Nephron progenitor cell (in vitro differentiated cells): ENCODE measurements around the gene SLC6A20.
"Not testable (repeated sequence)": the region's sequence is repeated elsewhere in the genome, so short reads cannot be mapped to it uniquely, and the experiment has no call there.

Source experiments
- DNase-seq: peaks from one replicate; pipeline ENCODE4 v3.0.0; 2021
- H3K27ac Mint-ChIP-seq: 2 replicates; pipeline ENCODE4 v1.8.0; 2021; ENCODE audit warnings: mild to moderate bottlenecking, moderate library complexity, mixed read lengths
- H3K27me3 Mint-ChIP-seq: 2 replicates; pipeline ENCODE4 v1.8.0; 2021; ENCODE audit warnings: mild to moderate bottlenecking, low read depth, mixed read lengths; ENCODE audit not compliant: poor library complexity
- H3K36me3 Mint-ChIP-seq: 2 replicates; pipeline ENCODE4 v1.8.0; 2021; ENCODE audit warnings: low read depth, mixed read lengths
- H3K4me1 Mint-ChIP-seq: 2 replicates; pipeline ENCODE4 v1.8.0; 2021; ENCODE audit warnings: mixed read lengths
- H3K4me3 Mint-ChIP-seq: 2 replicates; pipeline ENCODE4 v1.8.0; 2021; ENCODE audit warnings: mild to moderate bottlenecking, moderate library complexity, mixed read lengths
- H3K9me3 Mint-ChIP-seq: 2 replicates; pipeline ENCODE4 v1.8.0; 2021; ENCODE audit warnings: mild to moderate bottlenecking, moderate library complexity, mixed read lengths
- CTCF ChIP-seq: fragments of 200-600 bp; sonication (generic); IDR thresholded peaks from 2 replicates; pipeline ENCODE4 v1.5.0; 2021; ENCODE audit warnings: antibody characterized with exemption

Gene SLC6A20

DNA sequence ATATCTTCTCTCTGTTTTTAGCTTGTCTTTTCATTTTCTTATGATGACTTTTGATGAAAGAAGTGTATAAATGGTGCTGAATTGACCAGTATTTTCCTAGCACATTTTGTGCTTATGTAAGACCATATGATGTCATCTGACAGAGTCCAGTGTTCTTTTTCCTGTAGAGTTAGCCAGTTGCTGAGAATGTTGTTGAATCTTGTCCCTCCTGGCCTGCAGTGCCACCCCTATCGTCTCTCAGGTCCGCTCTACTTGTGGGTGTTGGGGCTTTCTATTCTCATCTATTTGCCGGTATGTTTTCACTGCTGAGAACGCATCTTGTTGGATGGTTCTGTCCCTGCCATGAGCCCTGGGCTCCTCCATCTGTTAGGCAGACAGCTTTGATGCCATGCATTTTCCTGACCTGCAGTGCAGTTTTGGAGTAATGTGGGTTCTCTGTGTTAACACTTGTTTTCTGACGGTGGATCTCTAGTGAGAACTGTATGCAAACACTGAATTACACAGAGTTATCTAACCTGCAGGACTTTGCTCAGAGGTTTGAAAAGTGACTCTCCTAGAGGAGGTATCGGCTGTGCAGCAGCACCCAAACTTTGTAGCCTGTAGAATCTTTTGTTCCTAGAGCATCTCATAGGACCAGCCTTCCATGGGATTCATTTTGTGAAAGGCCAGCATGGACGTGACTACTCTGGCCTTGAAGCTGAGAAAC lies 44.6 kb downstream of the SLC6A20 start:
- H3K4me3 Mint-ChIP-seq: no peak overlapping the region
- peaks cover 6% of the 10 kb centered on the region for H3K36me3 Mint-ChIP-seq
- H3K27me3 Mint-ChIP-seq: no peaks in the 10 kb centered on the region
- no peak for TF ChIP-seq CTCF
- H3K9me3 Mint-ChIP-seq: no peaks in the 10 kb centered on the region
- no peak for DNase-seq
- no peak overlapping the region for H3K27ac Mint-ChIP-seq
- H3K4me1 Mint-ChIP-seq: peaks cover 8% of the 10 kb centered on the region

DNA sequence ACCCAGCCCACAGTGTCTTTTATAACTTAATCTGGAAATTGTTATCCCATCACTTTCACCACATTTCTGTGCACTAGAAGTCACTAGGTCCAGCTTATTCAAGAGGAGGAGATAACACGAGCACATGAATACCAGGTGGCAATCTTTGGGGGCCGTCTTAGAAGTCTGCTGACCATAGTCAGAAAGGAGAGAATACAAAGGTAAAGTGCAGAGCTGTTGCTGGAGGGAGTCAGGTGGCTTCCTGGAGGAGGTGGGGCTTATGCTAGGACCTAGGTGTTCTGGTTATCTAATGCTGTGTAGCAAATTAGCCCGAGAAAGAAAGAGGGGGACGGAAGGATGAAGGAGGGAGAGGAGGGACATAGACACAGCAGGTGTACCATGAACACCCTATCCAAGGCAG lies 46.5 kb downstream of the SLC6A20 start:
- no peak for TF ChIP-seq CTCF
- Mint-ChIP-seq H3K36me3 (peaks cover 6% of the 10 kb centered on the region), H3K27ac (no peak overlapping the region), H3K4me1 (peaks cover 8% of the 10 kb centered on the region), H3K9me3 (no peaks in the 10 kb centered on the region), H3K4me3 (no peak overlapping the region), H3K27me3 (no peaks in the 10 kb centered on the region)
- DNase-seq: no peak

- H3K4me1 Mint-ChIP-seq, H3K27me3 Mint-ChIP-seq, DNase-seq, H3K9me3 Mint-ChIP-seq, H3K27ac Mint-ChIP-seq, H3K4me3 Mint-ChIP-seq, H3K36me3 Mint-ChIP-seq: not testable (repeated sequence)
These were observed 47.2 kb downstream of the SLC6A20 start for GRCh38 chr3:45749036-45749600.

DNA sequence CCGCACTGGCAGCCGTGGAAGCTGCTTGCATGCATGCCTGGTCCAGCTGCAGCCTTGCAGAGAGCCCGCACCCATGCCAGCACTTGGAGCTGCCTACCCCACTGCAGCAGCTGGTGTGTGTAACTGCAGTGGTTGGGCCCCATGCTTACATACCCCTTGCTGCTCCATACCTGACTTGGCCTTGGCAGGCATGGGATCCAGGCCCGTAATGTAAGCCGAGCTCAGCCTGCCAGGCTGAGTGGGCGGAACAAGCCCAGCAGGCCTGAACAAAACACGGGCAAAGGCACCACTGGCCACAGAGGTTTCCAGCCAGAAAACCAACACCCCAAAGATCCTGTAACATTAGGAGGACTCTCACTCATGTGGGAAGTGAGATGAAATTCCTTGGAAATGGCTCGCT lies 48.3 kb downstream of the SLC6A20 start:
- Mint-ChIP-seq H3K4me3 (no peak overlapping the region), H3K36me3 (peaks cover 6% of the 10 kb centered on the region)

GRCh38 chr3:45746777-45747622 lies 49.3 kb downstream of the SLC6A20 start:
- Mint-ChIP-seq H3K27me3 (no peaks in the 10 kb centered on the region), H3K27ac (no peak overlapping the region), H3K9me3 (no peaks in the 10 kb centered on the region), H3K4me3 (no peak overlapping the region), H3K36me3 (peaks cover 6% of the 10 kb centered on the region), H3K4me1 (peaks cover 8% of the 10 kb centered on the region)
- no peak for TF ChIP-seq CTCF
- DNase-seq: no peak

More for the DNA sequence above, 48.3 kb downstream of the SLC6A20 start:
- H3K27me3 Mint-ChIP-seq: no peaks in the 10 kb centered on the region
- DNase-seq: no peak
- H3K9me3 Mint-ChIP-seq: no peaks in the 10 kb centered on the region
- no peak overlapping the region for H3K27ac Mint-ChIP-seq
- no peak for TF ChIP-seq CTCF
- H3K4me1 Mint-ChIP-seq: peaks cover 8% of the 10 kb centered on the region

DNA sequence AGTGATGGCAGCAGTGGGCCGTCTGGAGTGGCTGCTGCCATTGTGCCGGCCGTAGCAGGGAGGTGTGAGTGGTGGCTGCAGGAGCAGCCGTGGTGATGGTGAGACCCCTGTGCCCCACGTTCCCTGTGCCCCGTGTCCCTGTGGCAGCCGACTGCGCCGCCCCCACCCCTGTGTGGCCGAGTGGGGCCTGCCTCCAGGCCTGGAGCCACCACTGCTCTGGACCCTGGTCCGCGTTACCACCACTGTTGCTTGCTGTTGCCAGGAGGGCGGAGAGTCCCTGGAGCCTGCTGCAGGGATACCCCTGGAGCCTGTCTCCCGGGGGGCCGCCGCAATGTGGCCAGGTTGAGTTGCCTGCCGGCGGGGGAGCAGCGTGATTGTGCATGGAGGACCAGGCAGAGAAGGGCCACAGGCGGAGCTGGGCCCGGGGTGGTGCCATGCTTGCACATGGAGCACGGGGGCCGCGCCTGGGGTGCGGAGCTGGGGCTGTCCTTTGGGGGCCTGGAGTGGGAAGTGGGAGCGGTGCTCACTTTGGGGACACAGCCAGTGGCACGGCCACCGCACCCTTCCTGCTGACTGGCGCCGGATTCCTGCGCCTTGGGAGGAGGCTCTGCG lies 50.1 kb downstream of the SLC6A20 start:
- Mint-ChIP-seq H3K36me3 (peaks cover 8% of the 10 kb centered on the region), H3K4me1 (peaks cover 8% of the 10 kb centered on the region), H3K4me3 (no peak overlapping the region), H3K9me3 (no peaks in the 10 kb centered on the region), H3K27ac (no peak overlapping the region), H3K27me3 (no peaks in the 10 kb centered on the region)
- no peak for TF ChIP-seq CTCF
- DNase-seq: no peak
